Measurements from ENCODE around the gene UPK2.

GRCh38 chr11:118911113-118911879 is 44.8 kb upstream of the UPK2 start:
- TF ChIP-seq, protein P1, sequence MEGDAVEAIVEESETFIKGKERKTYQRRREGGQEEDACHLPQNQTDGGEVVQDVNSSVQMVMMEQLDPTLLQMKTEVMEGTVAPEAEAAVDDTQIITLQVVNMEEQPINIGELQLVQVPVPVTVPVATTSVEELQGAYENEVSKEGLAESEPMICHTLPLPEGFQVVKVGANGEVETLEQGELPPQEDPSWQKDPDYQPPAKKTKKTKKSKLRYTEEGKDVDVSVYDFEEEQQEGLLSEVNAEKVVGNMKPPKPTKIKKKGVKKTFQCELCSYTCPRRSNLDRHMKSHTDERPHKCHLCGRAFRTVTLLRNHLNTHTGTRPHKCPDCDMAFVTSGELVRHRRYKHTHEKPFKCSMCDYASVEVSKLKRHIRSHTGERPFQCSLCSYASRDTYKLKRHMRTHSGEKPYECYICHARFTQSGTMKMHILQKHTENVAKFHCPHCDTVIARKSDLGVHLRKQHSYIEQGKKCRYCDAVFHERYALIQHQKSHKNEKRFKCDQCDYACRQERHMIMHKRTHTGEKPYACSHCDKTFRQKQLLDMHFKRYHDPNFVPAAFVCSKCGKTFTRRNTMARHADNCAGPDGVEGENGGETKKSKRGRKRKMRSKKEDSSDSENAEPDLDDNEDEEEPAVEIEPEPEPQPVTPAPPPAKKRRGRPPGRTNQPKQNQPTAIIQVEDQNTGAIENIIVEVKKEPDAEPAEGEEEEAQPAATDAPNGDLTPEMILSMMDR (IDR thresholded peaks at IDR 0.05) = no peak
- TF ChIP-seq POLR2A (IDR thresholded peaks at IDR 0.05) = no peak

All from uterus (tissue), 2 donors.